ENCODE data around the gene STRA6.

Gene STRA6

DNA sequence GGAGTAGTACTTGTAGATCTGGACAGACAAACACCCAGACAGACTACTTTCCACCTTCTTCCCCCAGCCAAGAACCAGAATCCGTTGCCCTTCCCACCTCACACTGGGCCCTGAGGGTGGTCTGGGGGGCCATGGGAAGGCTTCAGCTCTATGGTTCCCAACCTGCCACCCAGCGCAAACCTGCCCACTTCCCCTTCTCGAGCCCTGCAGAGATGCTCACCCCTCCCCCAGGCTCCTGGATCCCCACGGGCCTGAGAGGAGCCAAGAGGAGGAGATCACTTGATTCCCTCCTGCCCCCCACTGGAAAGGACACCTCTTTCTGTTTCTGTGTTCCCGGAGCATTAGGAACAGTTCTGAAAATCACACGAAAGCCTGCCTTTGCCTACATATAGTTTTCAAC, 8.7 kb downstream of the STRA6 start:
- Histone ChIP-seq H2AFZ (ENCODE audit: low read depth, low read length) (no peak overlapping the region), H3K36me3 (ENCODE audit: insufficient read depth, low read length) (no peaks in the 10 kb centered on the region), H3K9me3 (ENCODE audit: low read length) (no peaks in the 10 kb centered on the region), H3K27me3 (ENCODE audit: insufficient read depth, low read length) (no peaks in the 10 kb centered on the region), H3K4me1 (ENCODE audit: insufficient read depth, low read length) (peaks cover 10% of the 10 kb centered on the region), H3K4me3 (ENCODE audit: low read length) (no peak overlapping the region)

- no peaks in the 10 kb centered on the region for H3K9me3 ChIP-seq (ENCODE audit: low read length)
- peaks cover 10% of the 10 kb centered on the region for H3K4me1 ChIP-seq (ENCODE audit: insufficient read depth, low read length)
- H3K36me3 ChIP-seq (ENCODE audit: insufficient read depth, low read length): no peaks in the 10 kb centered on the region
- no peak overlapping the region for H3K4me3 ChIP-seq (ENCODE audit: low read length)
- no peak overlapping the region for H2AFZ ChIP-seq (ENCODE audit: low read depth, low read length)
- no peaks in the 10 kb centered on the region for H3K27me3 ChIP-seq (ENCODE audit: insufficient read depth, low read length)
Observed at GRCh38 chr15:74193299-74193718, 9.3 kb downstream of the STRA6 start.

- H3K4me3 ChIP-seq (ENCODE audit: low read length): no peak overlapping the region
- no peaks in the 10 kb centered on the region for H3K27me3 ChIP-seq (ENCODE audit: insufficient read depth, low read length)
- H3K9me3 ChIP-seq (ENCODE audit: low read length): no peaks in the 10 kb centered on the region
- H2AFZ ChIP-seq (ENCODE audit: low read depth, low read length): no peak overlapping the region
- peaks cover 10% of the 10 kb centered on the region for H3K4me1 ChIP-seq (ENCODE audit: insufficient read depth, low read length)
- H3K36me3 ChIP-seq (ENCODE audit: insufficient read depth, low read length): no peaks in the 10 kb centered on the region
Observed at GRCh38 chr15:74192751-74193150, 9.8 kb downstream of the STRA6 start.

DNA sequence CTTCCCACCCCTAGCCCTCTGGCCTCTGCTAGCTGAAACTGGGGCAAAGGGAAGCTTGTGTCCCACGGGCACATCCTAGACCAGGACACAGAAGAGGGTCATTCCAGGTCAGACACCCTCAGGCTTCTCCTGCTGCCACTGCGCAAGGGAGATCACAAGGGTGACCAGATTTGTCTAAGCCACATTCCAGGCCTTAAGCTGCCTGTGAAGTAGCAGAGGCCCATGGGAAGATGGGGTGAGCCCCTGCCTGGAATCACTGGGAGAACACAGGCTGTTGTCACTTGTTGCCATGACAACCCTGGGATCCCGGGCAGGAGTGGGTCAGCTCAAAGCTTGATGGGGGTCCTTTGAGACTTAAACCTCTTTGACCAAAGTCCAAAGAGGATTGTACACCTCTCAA, 10.8 kb downstream of the STRA6 start:
- no peaks in the 10 kb centered on the region for H3K36me3 ChIP-seq (ENCODE audit: insufficient read depth, low read length)

DNA sequence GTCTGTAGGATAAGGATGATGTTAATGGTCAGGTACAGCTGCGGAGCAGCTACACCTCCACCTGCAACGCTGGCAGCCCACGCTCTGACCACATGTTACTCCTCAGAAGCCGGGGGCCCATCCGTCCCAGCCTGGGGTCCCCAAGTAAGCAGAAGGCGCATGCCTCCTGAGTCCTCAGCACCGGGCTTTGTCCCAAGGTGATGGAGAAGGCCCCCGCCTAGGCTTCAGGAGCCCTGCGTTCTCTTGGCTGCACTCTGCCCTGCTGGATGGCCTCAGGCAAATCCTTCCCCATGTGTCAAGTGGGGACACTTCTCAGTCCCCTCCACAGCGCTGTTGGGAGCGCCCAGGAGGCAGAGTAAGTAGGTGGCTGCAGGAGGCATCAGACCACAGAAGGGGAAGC, 14.4 kb downstream of the STRA6 start:
- no peaks in the 10 kb centered on the region for H3K9me3 ChIP-seq (ENCODE audit: low read length)
- H3K27me3 ChIP-seq (ENCODE audit: insufficient read depth, low read length): no peaks in the 10 kb centered on the region
- no peak overlapping the region for H2AFZ ChIP-seq (ENCODE audit: low read depth, low read length)
- no peaks in the 10 kb centered on the region for H3K36me3 ChIP-seq (ENCODE audit: insufficient read depth, low read length)
- H3K4me1 ChIP-seq (ENCODE audit: insufficient read depth, low read length): peaks cover 10% of the 10 kb centered on the region
- no peak overlapping the region for H3K4me3 ChIP-seq (ENCODE audit: low read length)

More for the DNA sequence above, 10.8 kb downstream of the STRA6 start:
- H3K9me3 ChIP-seq (ENCODE audit: low read length): no peaks in the 10 kb centered on the region
- no peaks in the 10 kb centered on the region for H3K27me3 ChIP-seq (ENCODE audit: insufficient read depth, low read length)
- no peak overlapping the region for H3K4me3 ChIP-seq (ENCODE audit: low read length)
- peaks cover 10% of the 10 kb centered on the region for H3K4me1 ChIP-seq (ENCODE audit: insufficient read depth, low read length)
- no peak overlapping the region for H2AFZ ChIP-seq (ENCODE audit: low read depth, low read length)

GRCh38 chr15:74185710-74186348, 16.8 kb downstream of the STRA6 start:
- Histone ChIP-seq H3K4me3 (ENCODE audit: low read length) (no peak overlapping the region), H3K4me1 (ENCODE audit: insufficient read depth, low read length) (no peaks in the 10 kb centered on the region), H3K27me3 (ENCODE audit: insufficient read depth, low read length) (no peaks in the 10 kb centered on the region), H3K36me3 (ENCODE audit: insufficient read depth, low read length) (no peaks in the 10 kb centered on the region), H3K9me3 (ENCODE audit: low read length) (no peaks in the 10 kb centered on the region), H2AFZ (ENCODE audit: low read depth, low read length) (no peak overlapping the region)

DNA sequence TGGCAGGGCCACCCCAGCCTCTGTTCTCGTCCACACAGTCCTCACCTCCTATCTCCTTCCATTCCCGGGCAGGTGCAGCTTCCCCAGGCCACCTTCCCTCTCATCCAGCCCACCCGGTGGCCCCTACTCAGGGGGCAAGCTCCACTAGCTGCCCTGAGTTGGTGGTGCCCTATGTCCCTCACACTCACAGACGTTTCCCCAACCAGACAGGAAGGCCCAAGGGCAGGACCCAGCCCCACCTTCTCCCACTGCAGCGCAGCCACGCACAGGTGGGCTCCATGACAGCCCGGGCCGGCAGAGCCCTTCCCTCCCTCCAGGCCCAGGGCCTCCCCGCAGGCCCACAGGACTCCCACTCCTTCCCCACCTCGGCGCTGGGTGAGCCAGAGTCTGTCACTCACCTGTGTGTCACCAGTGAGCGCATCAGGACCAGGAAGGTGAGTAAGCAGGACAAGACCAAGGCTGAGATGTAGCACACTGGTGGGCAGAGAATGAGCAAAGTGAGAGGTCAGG, 17.9 kb downstream of the STRA6 start:
- Histone ChIP-seq H2AFZ (ENCODE audit: low read depth, low read length) (no peak overlapping the region), H3K4me3 (ENCODE audit: low read length) (no peak overlapping the region), H3K9me3 (ENCODE audit: low read length) (no peaks in the 10 kb centered on the region), H3K27me3 (ENCODE audit: insufficient read depth, low read length) (no peaks in the 10 kb centered on the region), H3K4me1 (ENCODE audit: insufficient read depth, low read length) (no peaks in the 10 kb centered on the region), H3K36me3 (ENCODE audit: insufficient read depth, low read length) (no peaks in the 10 kb centered on the region)

GRCh38 chr15:74182131-74182530, 20.5 kb downstream of the STRA6 start:
- no peak overlapping the region for H2AFZ ChIP-seq (ENCODE audit: low read depth, low read length)
- peaks cover 5% of the 10 kb centered on the region for H3K4me1 ChIP-seq (ENCODE audit: insufficient read depth, low read length)
- no peak overlapping the region for H3K4me3 ChIP-seq (ENCODE audit: low read length)
- H3K9me3 ChIP-seq (ENCODE audit: low read length): no peaks in the 10 kb centered on the region
- no peaks in the 10 kb centered on the region for H3K27me3 ChIP-seq (ENCODE audit: insufficient read depth, low read length)
- no peaks in the 10 kb centered on the region for H3K36me3 ChIP-seq (ENCODE audit: insufficient read depth, low read length)

DNA sequence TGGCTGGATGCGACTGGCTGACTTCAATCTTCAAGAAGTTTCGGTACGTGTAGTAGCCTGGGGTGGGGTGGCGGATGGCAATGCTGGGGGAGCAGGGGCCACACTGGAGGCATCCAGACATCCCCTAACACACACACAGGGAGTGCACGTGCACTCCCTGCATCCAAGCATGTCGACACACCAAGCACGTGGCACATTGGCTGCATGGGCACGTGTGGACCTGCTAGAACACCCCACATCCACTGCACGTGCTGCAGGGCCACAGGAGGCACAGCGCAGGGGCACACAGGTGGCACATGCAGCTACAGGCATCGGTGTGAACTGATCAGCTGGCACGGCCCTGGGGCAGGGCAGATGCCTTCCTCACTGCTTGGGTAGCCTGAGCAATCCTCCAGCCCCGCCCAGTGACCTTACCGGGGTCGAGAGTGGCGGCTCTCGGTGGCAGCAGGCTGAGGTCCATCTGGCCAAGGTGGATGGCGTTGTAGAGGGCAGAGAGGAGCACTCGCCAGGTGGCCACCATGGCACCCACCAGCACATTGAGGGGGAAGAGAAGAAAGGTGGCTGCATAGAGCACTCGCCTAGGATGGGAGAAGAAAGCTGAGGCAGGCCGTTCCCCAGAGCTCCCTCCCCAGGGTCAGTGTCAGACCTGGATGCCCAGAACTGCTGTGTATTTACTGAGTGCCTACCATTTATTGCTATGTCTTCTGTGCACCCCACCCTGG, 21.5 kb downstream of the STRA6 start:
- no peaks in the 10 kb centered on the region for H3K36me3 ChIP-seq (ENCODE audit: insufficient read depth, low read length)
- H3K4me3 ChIP-seq (ENCODE audit: low read length): no peak overlapping the region
- no peaks in the 10 kb centered on the region for H3K27me3 ChIP-seq (ENCODE audit: insufficient read depth, low read length)
- no peak overlapping the region for H2AFZ ChIP-seq (ENCODE audit: low read depth, low read length)
- H3K4me1 ChIP-seq (ENCODE audit: insufficient read depth, low read length): peaks cover 10% of the 10 kb centered on the region
- H3K9me3 ChIP-seq (ENCODE audit: low read length): no peaks in the 10 kb centered on the region

GRCh38 chr15:74179983-74180880, 22.4 kb downstream of the STRA6 start:
- no peak overlapping the region for H3K4me3 ChIP-seq (ENCODE audit: low read length)
- H3K4me1 ChIP-seq (ENCODE audit: insufficient read depth, low read length): peaks cover 10% of the 10 kb centered on the region
- no peaks in the 10 kb centered on the region for H3K27me3 ChIP-seq (ENCODE audit: insufficient read depth, low read length)
- no peaks in the 10 kb centered on the region for H3K36me3 ChIP-seq (ENCODE audit: insufficient read depth, low read length)
- no peak overlapping the region for H2AFZ ChIP-seq (ENCODE audit: low read depth, low read length)
- no peaks in the 10 kb centered on the region for H3K9me3 ChIP-seq (ENCODE audit: low read length)

- no peaks in the 10 kb centered on the region for H3K36me3 ChIP-seq (ENCODE audit: insufficient read depth, low read length)
- H3K4me1 ChIP-seq (ENCODE audit: insufficient read depth, low read length): peaks cover 10% of the 10 kb centered on the region
- H2AFZ ChIP-seq (ENCODE audit: low read depth, low read length): no peak overlapping the region
- H3K9me3 ChIP-seq (ENCODE audit: low read length): no peaks in the 10 kb centered on the region
- no peak overlapping the region for H3K4me3 ChIP-seq (ENCODE audit: low read length)
- H3K27me3 ChIP-seq (ENCODE audit: insufficient read depth, low read length): no peaks in the 10 kb centered on the region
Observed at GRCh38 chr15:74179101-74179841, 23.3 kb downstream of the STRA6 start.

DNA sequence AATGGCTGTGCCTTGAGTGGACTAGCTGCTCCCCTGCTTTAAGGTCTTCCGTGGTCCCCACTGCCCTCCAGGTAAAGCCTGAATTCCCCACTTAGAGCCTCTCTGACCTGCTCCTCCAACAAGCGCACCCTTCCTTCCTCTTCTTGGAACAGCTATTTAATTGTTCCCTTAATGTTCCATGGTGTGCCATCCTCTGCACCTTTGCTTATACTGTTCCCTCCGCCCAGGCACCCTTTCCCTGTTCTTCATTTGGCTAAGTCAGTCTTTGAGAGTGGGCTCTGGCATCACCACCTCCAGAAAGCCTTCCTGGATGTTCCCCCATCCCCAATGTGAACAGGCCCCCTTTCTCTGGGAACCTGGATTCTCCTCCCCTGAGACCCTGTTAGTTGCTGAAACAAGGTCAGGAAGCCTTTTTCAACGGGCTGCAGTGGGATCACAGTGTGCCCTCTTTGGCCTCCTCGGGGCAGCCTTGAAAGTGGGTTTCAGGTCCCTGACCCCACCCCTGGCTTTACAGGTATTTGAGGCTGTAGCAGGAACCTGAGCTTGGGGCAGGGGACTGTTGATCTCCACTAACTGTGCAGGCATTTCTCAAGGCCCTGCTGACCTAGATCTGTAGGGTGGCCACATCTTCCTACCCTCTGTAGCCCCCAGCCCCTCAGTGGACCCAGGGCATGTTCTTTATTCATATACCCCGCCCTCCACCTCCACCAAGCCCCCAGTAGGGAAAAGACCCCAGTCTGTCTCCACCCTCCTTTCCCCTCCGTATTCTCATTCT, 24.1 kb downstream of the STRA6 start:
- Histone ChIP-seq H3K4me3 (ENCODE audit: low read length) (no peak overlapping the region), H3K27me3 (ENCODE audit: insufficient read depth, low read length) (no peaks in the 10 kb centered on the region), H3K4me1 (ENCODE audit: insufficient read depth, low read length) (peaks cover 10% of the 10 kb centered on the region), H2AFZ (ENCODE audit: low read depth, low read length) (no peak overlapping the region), H3K36me3 (ENCODE audit: insufficient read depth, low read length) (no peaks in the 10 kb centered on the region), H3K9me3 (ENCODE audit: low read length) (no peaks in the 10 kb centered on the region)
